Measurements from ENCODE around the gene KTI12.
"Not testable (repeated sequence)": the region's sequence is repeated elsewhere in the genome, so short reads cannot be mapped to it uniquely, and the experiment has no call there.

Gene KTI12

DNA sequence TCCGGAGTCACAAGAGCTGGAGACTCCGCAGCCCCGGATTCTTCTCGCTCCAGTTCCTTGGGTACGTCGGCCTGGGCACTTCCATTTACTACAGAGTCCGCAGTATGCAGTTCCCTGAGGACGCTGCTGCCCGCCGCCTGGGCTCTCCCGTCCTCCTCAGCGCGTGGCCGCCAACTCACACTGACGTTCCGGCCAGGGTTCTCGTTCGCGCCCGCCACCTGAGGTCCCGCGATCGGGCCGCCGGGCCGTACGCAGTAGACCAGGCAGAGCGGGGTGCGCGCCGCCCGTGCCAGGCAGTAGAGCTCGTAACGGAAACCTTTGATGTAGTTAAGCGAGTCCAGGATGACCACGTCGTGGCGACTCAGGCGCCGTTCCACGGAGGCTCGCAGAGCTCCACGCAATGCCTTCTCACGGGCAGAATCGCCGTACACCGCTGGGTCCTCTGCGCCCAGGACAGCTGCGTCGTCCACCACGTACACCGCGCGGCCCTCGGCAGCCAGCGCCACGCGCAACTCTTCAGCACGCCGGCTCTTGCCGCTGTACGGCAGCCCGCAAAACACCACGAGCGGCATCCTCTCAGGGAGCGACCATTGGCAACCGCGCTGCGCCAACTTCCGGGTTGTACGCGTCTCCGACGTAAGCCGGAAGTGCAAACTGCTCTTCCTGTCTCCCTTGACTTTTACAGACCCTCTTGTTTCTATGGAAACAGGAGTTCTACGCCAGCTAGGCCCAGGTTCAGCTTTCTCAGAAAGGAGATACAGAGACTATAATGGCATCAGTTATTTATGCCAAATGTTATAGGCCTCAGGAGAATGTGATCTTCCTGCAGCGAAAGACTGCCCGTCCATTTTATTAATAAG is at the start of gene KTI12:
TSS of gene KTI12 (minus strand) at position 621 of the 860 bp plus-strand sequence. CDS start at position 572, 49 bp downstream.
- peak; percentile 91 for DNase-seq

- DNase-seq, result no peak
Measured at GRCh38 chr1:52080014-52080415, 46.4 kb upstream of the KTI12 start.

- not testable (repeated sequence) for DNase-seq
Measured at GRCh38 chr1:52077277-52077676, 43.7 kb upstream of the KTI12 start.

- DNase-seq, result no peak
Measured at GRCh38 chr1:52072291-52072690, 38.7 kb upstream of the KTI12 start.

DNA sequence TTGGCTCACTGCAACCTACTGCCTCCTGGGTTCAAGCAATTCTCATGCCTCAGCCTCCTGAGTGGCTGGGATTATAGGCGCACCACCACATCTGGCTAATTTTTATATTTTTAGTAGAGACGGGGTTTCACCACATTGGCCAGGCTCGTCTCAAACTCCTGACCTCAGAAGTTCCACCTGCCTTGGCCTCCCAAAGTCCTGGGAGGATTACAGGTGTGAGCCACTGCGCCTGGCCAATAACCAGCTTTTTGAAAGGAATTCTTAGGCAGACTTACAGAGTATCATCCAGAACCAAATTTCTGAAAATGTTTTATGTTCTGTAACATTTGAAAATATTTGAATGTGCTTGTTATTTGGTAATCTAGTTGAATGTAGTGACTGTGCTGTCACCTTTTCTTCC is 37.1 kb upstream of the KTI12 start:
- DNase-seq, result no peak

DNA sequence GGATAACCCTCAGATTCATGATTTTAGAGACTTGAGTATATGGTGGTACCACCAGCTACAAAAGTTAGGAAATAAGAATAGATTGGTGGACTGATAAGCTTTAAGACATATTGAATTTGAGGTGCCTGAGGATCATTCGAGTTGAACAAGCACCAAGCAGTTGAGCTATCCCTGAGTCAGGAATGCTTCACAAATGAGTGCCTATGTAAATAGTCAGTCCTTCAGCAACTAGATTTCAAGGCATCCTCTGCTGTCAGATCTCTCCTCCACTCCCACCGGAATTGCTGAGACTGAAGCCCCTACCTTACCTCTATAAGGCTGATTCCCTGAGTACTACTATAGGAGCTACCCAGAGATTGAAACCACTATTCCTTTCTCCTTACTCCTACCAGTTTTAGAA is 29.6 kb upstream of the KTI12 start:
- DNase-seq, result no peak

GRCh38 chr1:52060822-52061221 is 27.2 kb upstream of the KTI12 start:
- no peak for DNase-seq

DNA sequence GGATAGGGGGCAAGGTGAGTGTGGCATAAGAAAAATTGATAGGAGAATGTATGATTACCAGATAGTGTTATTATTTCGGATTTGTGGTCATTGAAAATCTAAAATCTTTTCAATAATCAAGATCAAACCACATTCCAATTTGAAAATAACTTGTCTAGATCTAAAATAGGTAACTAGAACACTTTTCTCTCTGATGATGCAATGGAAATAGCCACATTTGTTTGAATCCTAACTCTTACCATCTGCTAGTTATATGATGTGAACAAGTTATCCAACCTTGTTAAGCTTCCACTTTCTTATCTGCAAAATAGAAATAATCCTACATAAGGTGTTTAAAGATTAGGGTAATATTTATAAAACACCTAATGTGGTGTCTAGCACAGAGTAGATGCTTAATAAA is 26.3 kb upstream of the KTI12 start:
- no peak for DNase-seq

DNA sequence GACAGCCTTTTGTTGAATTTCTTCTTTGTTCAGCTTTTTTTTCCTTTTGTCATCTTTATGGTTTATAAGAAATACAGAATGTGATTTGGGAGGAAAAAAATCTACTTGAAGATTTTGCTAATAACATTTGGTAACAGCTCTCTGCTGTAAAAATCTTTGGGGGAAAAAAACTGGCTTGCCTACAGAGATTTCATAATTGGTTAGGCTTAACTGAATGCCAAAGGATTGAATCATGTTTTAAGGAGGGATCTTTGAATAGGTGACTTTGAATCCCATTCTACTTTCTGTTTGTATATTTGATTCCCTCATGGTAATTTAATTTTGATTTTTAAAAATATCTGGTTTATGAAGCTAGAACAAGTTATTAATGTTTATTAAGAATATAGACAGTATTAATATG is 25.7 kb upstream of the KTI12 start:
- DNase-seq, result no peak

DNA sequence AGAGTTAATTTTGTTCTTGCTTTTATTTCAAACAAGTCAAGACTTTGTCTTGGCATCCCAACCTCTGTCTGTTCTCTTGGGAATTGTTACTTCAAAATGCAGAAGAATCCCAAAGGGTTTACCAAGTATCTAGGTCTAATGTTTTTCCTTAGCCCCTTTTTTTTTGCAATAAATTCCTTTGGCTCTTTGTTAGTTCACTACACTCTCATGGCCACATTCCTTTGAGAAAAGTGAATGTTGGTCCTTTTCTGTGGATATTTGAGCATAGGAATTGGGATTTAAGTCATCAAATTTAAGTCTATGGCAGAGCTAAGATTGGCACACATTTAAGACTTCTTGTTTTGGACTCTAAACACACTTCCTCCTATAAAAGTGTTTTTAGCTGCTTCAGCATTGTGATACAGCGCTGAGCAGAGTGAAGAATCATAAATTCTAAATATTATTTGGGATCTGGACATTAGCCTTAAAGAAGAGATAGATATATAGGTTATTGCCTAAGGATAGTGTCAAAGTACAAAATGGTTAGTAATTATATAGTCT is 24.3 kb upstream of the KTI12 start:
- DNase-seq, result no peak

- no peak for DNase-seq
Measured at GRCh38 chr1:52057255-52057654, 23.6 kb upstream of the KTI12 start.

GRCh38 chr1:52056937-52057231 is 23.3 kb upstream of the KTI12 start:
- no peak for DNase-seq

- DNase-seq, result peak; percentile 93
Measured at GRCh38 chr1:52056163-52056936, 22.7 kb upstream of the KTI12 start, which contains the start of gene BTF3L4. Gene BTF3L4 (plus strand): TSS chr1:52056295. CDS start chr1:52059848, 3,553 bp downstream.

DNA sequence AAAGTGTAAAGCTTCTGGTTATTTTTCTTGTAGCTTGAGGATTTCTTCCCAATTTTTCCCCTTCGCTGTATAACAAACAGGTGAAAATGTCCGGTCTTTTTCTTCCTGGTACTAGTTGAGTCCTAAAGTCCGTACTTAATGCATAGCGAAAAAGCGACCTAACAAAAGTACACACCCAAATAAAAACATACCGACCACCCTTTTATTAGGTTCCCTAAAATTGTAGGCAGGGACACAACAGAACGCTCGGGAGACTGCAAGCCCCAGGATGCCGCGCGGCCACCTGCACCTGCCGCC is 22.2 kb upstream of the KTI12 start:
- no peak for DNase-seq

GRCh38 chr1:52055066-52055865 is 21.7 kb upstream of the KTI12 start, which contains the start of gene TXNDC12:
Gene TXNDC12 (minus strand): TSS chr1:52055191. CDS start chr1:52055096, 95 bp downstream.
- peak; percentile 80 for DNase-seq

- DNase-seq, result no peak
Measured at GRCh38 chr1:52054496-52055065, 21.0 kb upstream of the KTI12 start.

- DNase-seq, result no peak
Measured at GRCh38 chr1:52053862-52054261, 20.3 kb upstream of the KTI12 start.

DNA sequence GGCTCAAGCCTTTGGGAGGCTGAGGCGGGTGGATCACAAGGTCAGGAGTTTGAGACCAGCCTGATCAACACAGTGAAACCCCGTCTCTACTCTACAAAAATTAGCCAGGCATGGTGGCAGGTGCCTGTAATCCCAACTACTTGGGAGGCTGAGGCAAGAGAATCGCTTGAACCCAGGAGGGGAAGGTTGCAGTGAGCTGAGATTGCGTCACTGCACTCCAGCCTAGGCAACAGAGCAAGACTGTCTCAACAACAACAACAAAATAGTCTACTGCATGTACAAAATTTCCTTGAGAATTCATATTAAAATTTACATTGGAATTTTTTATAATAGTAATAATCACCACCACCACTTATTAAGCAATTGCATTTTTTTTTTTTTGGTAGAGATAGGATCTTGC is 15.7 kb upstream of the KTI12 start:
- DNase-seq, result not testable (repeated sequence)

DNA sequence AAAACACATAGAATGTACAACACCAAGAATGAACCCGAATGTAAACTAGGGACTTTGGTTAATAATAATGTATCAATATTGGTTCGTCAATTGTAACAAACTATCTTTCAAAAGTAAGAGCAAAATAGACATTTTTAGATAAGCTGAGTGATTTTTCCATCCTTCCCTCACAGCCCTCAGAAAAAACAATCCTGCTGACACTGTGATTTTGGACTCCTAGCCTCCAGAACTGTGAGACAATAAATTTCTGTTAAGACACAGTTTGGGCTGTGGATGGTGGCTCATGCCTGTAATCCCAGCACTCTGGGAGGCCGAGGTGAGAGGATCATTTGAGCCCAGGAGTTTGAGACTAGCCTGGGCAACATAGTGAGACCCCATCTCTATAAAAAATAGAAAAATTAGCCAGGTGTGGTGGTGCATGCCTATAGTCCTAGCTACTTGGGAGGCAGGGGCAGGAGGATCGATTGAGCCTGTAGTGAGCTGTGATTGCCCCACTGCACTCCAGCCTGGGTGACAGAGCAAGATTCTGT is 12.1 kb upstream of the KTI12 start:
- not testable (repeated sequence) for DNase-seq

DNA sequence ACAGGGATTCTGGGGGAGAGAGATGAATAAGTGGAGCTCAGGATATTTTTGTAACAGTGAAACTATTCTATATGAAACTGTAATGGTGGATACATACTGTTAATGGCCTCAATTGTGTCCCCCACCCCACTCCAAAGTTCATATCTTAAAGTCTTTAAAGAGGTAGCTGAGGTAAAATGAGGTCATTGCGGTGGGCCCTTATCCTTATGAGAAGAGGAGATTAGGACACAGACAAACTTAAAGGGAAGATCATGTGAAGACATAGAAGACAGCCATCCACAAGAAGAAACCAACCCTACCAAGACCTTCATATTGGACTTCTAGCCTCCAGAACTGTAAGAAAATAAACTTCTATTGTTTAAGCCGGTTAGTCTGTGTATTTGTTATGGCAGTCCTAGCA is 11.6 kb upstream of the KTI12 start:
- no peak for DNase-seq

DNA sequence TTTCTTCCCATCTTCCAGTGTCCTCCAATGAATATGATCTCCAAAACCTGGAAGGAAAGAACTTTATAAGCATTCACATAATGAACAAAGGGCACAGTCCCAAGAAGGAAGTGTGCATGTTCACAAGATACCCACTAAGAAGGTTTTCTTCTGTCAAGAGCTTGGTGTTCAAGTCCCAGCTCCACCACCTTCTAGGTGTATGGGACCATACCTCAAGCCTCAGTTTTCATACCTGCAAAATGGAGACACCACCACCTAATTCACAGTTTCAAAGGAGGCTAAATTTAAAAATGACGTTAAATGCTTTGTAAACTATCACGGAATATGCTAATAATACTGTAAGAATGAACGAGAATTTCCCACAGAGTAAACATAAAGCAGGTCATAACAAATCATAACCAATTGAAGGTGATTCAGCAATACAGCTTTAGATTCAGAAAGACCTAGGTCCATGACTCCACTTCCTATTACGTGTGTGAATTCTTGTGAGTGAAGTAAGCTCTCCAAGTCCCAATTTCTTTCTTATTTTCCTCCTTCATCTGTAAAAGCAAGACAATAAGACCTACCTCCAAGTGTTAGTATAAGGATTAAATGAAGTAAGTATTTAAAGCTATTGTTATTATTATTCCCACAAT is 8.1 kb upstream of the KTI12 start:
- no peak for DNase-seq

- DNase-seq, result no peak
Measured at GRCh38 chr1:52037909-52038308, 4.3 kb upstream of the KTI12 start.

Data from NCI-H1436 (cell line).